Lung (tissue), 12 donors: ENCODE data around the gene ITGBL1. TPM values are rescaled to one million over a fixed set of nuclear protein-coding genes. Genes with fewer than 3 reads are reported as not detected.
A peak's percentile ranks its signal among the peaks of the same experiment; 100 is the strongest.

Experiments used
- ATAC-seq: fragments of 200-7000 bp; cut with Tn5 transposase; one replicate; pipeline ENCODE4 v1.9.1; 2020; ENCODE audit warnings: moderate number of reproducible peaks; ENCODE audit not compliant: insufficient read depth, low FRiP score
- DNase-seq, 3 donors: peaks; one replicate each; pipeline ENCODE4 v3.0.0-alpha.2; 2013 to 2017
- H3K27ac ChIP-seq, 2 donors: one replicate each; pipeline ENCODE4 v1.5.1; 2013; ENCODE audit warnings: mild to moderate bottlenecking in 2 of 2, moderate library complexity in 2 of 2, control low read depth in 1 of 2, inconsistent platforms in 1 of 2, low read depth in 1 of 2, low read length in 1 of 2
- H3K27me3 ChIP-seq, 3 donors: one replicate each; pipeline ENCODE4 v1.5.1; 2013; ENCODE audit warnings: low read length in 2 of 3; ENCODE audit not compliant: control insufficient read depth in 3 of 3, insufficient read depth in 3 of 3
- H3K36me3 ChIP-seq, 4 donors: one replicate each; pipeline ENCODE4 v1.5.1; 2013; ENCODE audit warnings: low read length in 4 of 4, mild to moderate bottlenecking in 1 of 4, moderate library complexity in 1 of 4; ENCODE audit not compliant: control insufficient read depth in 4 of 4, insufficient read depth in 4 of 4
- H3K4me1 ChIP-seq, 5 donors: one replicate each; pipeline ENCODE4 v1.5.1; 2013; ENCODE audit warnings: low read length in 5 of 5, mild to moderate bottlenecking in 2 of 5, moderate library complexity in 1 of 5; ENCODE audit not compliant: control insufficient read depth in 5 of 5, insufficient read depth in 5 of 5
- H3K4me3 ChIP-seq: one replicate; pipeline ENCODE4 v1.5.1; 2013; ENCODE audit warnings: mild to moderate bottlenecking, control low read depth, moderate library complexity
- H3K9ac ChIP-seq, 2 donors: one replicate each; pipeline ENCODE4 v1.5.1; 2013; ENCODE audit warnings: low read length in 2 of 2, control low read depth in 1 of 2; ENCODE audit not compliant: insufficient read depth in 1 of 2
- H3K9me3 ChIP-seq, 4 donors: one replicate each; pipeline ENCODE4 v1.5.1; 2013; ENCODE audit warnings: low read length in 3 of 4, mild to moderate bottlenecking in 1 of 4, moderate library complexity in 1 of 4; ENCODE audit not compliant: control insufficient read depth in 4 of 4, insufficient read depth in 3 of 4
- WGBS, 2 donors: extraction: QIAGEN DNeasy Blood & Tissue Kit; methylation state at CpG; one replicate each; pipeline ENCODE4 v1.1.7; 2013; 5-methylcytosine and 5-hydroxymethylcytosine counted together
- polyA plus RNA-seq, 2 donors: library from polyadenylated mRNA; stranded (reverse); fragments of 200-250 nt; gene quantifications; one replicate each; pipeline ENCODE4 v1.2.1, GENCODE V29; 2013
- total RNA-seq, 2 donors: library from RNA; depleted of rRNA in 1 of 2; stranded (reverse); fragments of >200 nt in 1 of 2; gene quantifications; one replicate each; pipeline ENCODE4 v1.2.1, GENCODE V29; 2014 to 2021
- TF ChIP-seq, protein P1 (sequence below): IDR thresholded peaks from 2 replicates; pipeline ENCODE4 v1.5.1; 2012; ENCODE audit warnings: mild to moderate bottlenecking; ENCODE audit errors: control extremely low read depth, extremely low read depth
- donor health status: control.
- donor health status: control.
- donor health status: Bipolar disorder and iron deficiency.
- donor health status: healthy.
- donor health status: DM: yes; HTN: yes; CAD: no.

The ITGBL1 gene
- total and polyA plus RNA-seq, 4 donors, result 1.1 to 7.2 (median 4.0) TPM

DNA sequence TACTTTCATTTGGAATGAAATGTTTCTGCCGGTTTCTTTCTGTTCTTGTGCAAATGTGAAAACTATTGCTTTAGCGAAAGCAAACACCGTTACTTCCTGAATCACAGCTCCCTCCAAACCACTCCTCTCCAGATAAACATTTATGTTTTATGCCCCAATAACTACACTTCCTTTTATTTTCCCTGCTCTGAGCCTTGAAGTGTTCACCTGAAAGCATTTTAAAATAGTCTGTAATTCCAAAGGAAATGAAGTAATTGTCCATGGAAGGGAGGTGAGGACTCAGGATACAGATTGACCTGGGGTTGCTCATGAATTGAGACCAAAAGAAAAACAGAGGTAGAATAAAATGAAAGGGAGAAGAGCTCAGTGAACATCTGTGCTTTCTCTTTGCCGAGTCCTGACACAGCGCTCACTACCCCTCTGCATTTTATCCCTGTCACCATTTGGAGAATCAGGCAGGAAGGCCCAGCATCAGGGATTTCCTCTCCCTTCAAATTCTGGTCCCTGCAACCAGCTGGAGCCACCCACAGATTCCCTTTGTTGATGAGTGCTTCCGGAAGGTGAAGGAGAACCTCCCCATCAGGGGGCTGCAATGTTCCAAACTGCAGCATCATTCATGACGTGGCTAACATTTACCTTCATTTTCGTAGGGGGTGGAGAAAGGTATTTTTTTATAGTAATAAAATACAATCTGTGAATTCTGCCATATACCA is 171.9 kb downstream of the ITGBL1 start:
- ATAC-seq (peak; percentile 68), DNase-seq (peak in 2 of 3 donors; percentile 28 to 45)
- peak overlapping the region in 1 of 2 donors; percentile 7 for H3K9ac ChIP-seq
- WGBS, 2 donors, result 20 to 23% methylated on average over 8 of the region's 8 CpGs
- H3K27ac ChIP-seq, result peak overlapping the region in 1 of 2 donors; percentile 32
- peaks cover 0 to 13% (median 0%) of the 10 kb centered on the region in 5 donors for H3K4me1 ChIP-seq
- H3K27me3 ChIP-seq, result no peaks in the 10 kb centered on the region
- TF ChIP-seq, protein P1, sequence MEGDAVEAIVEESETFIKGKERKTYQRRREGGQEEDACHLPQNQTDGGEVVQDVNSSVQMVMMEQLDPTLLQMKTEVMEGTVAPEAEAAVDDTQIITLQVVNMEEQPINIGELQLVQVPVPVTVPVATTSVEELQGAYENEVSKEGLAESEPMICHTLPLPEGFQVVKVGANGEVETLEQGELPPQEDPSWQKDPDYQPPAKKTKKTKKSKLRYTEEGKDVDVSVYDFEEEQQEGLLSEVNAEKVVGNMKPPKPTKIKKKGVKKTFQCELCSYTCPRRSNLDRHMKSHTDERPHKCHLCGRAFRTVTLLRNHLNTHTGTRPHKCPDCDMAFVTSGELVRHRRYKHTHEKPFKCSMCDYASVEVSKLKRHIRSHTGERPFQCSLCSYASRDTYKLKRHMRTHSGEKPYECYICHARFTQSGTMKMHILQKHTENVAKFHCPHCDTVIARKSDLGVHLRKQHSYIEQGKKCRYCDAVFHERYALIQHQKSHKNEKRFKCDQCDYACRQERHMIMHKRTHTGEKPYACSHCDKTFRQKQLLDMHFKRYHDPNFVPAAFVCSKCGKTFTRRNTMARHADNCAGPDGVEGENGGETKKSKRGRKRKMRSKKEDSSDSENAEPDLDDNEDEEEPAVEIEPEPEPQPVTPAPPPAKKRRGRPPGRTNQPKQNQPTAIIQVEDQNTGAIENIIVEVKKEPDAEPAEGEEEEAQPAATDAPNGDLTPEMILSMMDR, result no peak
- no peak overlapping the region for H3K4me3 ChIP-seq
- no peaks in the 10 kb centered on the region for H3K36me3 ChIP-seq
- no peaks in the 10 kb centered on the region for H3K9me3 ChIP-seq

DNA sequence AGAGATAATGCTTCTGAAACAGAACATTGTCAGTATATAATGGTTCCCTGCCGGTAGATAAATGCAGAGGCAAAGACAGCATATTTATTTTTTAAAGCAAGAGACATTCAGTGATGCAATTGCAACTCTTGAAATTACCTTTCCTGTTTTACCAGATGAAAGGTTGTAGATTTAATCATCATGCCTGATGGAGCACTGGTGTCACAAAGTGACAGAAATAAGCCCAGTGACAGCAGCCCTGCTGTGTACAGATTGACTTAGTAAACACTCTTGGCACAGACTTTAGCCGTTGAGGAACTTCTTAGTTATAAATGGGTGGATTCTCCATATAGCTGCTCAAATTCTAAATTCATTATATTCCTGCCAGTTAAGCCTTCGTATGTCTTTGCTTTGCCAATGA is 172.5 kb downstream of the ITGBL1 start:
- Histone ChIP-seq H3K27me3 (no peaks in the 10 kb centered on the region), H3K9ac (no peak overlapping the region), H3K36me3 (no peaks in the 10 kb centered on the region), H3K9me3 (no peaks in the 10 kb centered on the region), H3K4me1 (peaks cover 0 to 13% (median 0%) of the 10 kb centered on the region in 5 donors), H3K4me3 (no peak overlapping the region), H3K27ac (no peak overlapping the region)
- ATAC-seq, result no peak
- WGBS, 2 donors, result 64% methylated on average over 3 of the region's 3 CpGs
- TF ChIP-seq, protein P1, result no peak
- DNase-seq, result peak in 1 of 3 donors; percentile 3

DNA sequence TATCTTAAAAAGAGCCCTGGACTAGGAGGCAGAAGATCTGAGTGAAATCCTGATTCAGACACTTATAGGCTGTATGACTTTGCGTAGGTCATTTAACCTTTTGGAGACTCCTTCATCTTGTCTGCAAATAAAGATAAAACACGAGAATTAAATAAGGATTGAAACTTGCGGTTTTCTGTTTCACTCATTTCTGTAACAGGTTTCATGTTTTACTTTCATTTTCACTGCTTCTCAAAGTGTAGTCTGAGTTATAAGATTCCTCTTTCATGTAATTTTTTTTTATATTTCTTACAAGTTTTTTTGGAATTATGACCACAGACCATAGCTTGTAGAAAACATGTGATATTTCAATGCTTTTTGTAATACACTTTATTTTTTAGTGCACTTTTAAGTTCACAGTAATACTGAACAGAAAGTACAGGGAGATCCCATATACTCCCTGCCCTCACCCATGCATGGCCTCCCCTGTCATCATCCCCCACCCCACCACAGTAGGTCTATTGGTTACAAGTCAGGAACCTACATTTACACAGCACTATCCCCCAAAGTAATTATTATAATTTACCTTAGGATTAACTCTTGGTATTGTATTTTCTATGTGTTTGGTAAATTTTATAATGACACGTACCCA is 174.6 kb downstream of the ITGBL1 start:
- Histone ChIP-seq H3K9me3 (no peaks in the 10 kb centered on the region), H3K27me3 (no peaks in the 10 kb centered on the region), H3K36me3 (no peaks in the 10 kb centered on the region), H3K4me3 (no peak overlapping the region), H3K4me1 (peaks cover 0 to 13% (median 0%) of the 10 kb centered on the region in 5 donors), H3K27ac (no peak overlapping the region), H3K9ac (no peak overlapping the region)
- 30 to 40% methylated on average over 4 of the region's 4 CpGs for WGBS, 2 donors
- TF ChIP-seq, protein P1, result no peak
- DNase-seq (peak in 1 of 3 donors; percentile 10), ATAC-seq (no peak)
